Lower leg skin (tissue), 4 donors: ENCODE data around the gene MR1. TPM values are rescaled to one million over a fixed set of nuclear protein-coding genes. Genes with fewer than 3 reads are reported as not detected.

Experiments
- DNase-seq, 2 donors: peaks; one replicate each; pipeline ENCODE4 v3.0.0-alpha.2; 2019; ENCODE audit warnings: low spot score in 2 of 2
- H3K4me3 ChIP-seq: fragments of 200-600 bp; sonication (generic); 2 replicates; pipeline ENCODE4 v1.5.1; 2017; ENCODE audit warnings: mild to moderate bottlenecking, low read depth; ENCODE audit not compliant: poor library complexity, severe bottlenecking
- CTCF ChIP-seq, 3 donors: fragments of 450-650 bp; IDR thresholded peaks; one replicate each; pipeline ENCODE4 v1.5.1; 2016; ENCODE audit warnings: antibody characterized with exemption in 3 of 3, mild to moderate bottlenecking in 3 of 3, moderate library complexity in 2 of 3
- POLR2A ChIP-seq, 2 donors: fragments of 450-650 bp; IDR thresholded peaks; one replicate each; pipeline ENCODE4 v1.6.1; 2016 to 2017; ENCODE audit warnings: antibody characterized with exemption in 2 of 2, mild to moderate bottlenecking in 1 of 2, moderate library complexity in 1 of 2
- WGBS, 2 donors: methylation state at CpG; one replicate each; pipeline ENCODE4 v1.1.5; 2018; 5-methylcytosine and 5-hydroxymethylcytosine counted together
- intact Hi-C: fragments of 100-400 bp; cut with DNase I; formaldehyde crosslinking; loops from one replicate; pipeline ENCODE4 v1.15.0; 2023; ENCODE audit warnings: low total_unique reads
- total RNA-seq, 4 donors: library from RNA; depleted of rRNA; stranded (reverse); fragments of >200 nt; gene quantifications; one replicate each; pipeline ENCODE4 v1.1.0, GENCODE V29; 2016

MR1 gene
- total RNA-seq, 4 donors from 2014 or later = 13.2 to 18.6 (median 16.3) TPM

GRCh38 chr1:181091309-181092040 lies 57.7 kb downstream of the MR1 start:
- H3K4me3 ChIP-seq = no peak overlapping the region
- intact Hi-C loops = no loop called here
- TF ChIP-seq CTCF (IDR thresholded peaks at IDR 0.05) (no peak), POLR2A (IDR thresholded peaks at IDR 0.05) (no peak)
- no peak for DNase-seq
- WGBS, 2 donors = 80 to 90% methylated on average over 8 of the region's 8 CpGs

DNA sequence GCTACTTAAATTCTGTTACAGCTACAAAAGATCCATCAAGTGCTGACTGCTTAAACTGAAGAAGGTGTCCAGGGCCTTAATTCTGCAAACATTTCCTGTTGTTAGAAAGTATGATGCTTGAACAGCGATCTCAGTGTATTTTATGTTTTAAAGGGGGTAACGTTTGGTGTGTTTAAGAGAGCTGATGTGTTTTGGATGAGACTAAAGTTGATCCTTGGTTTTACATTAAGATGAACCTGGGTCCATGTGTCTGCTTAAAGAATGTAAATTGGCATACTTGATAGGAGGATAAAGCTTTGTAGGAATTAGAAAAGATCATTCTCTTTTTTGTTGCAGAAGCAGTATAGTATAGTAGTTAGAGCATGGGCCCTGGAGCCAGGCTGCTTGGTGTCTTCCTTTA lies 58.3 kb downstream of the MR1 start:
- no peak for DNase-seq
- intact Hi-C loops = no loop called here
- 77 to 85% methylated on average over 2 of the region's 2 CpGs for WGBS, 2 donors
- no peak overlapping the region for H3K4me3 ChIP-seq
- TF ChIP-seq CTCF (IDR thresholded peaks at IDR 0.05) (no peak), POLR2A (IDR thresholded peaks at IDR 0.05) (no peak)

GRCh38 chr1:181092883-181093458 lies 59.2 kb downstream of the MR1 start:
- TF ChIP-seq POLR2A (IDR thresholded peaks at IDR 0.05) (no peak), CTCF (IDR thresholded peaks at IDR 0.05) (no peak)
- DNase-seq = no peak
- 85 to 86% methylated on average over 4 of the region's 4 CpGs for WGBS, 2 donors
- H3K4me3 ChIP-seq = no peak overlapping the region
- intact Hi-C loops = no loop called here

- no peak overlapping the region for H3K4me3 ChIP-seq
- WGBS, 2 donors = 63 to 70% methylated on average over 7 of the region's 7 CpGs
- TF ChIP-seq POLR2A (IDR thresholded peaks at IDR 0.05) (no peak), CTCF (IDR thresholded peaks at IDR 0.05) (no peak)
- intact Hi-C loops = no loop called here
- no peak for DNase-seq
Observed at GRCh38 chr1:181094416-181095212, 60.8 kb downstream of the MR1 start.

- intact Hi-C loops = no loop called here
- TF ChIP-seq POLR2A (IDR thresholded peaks at IDR 0.05) (no peak), CTCF (IDR thresholded peaks at IDR 0.05) (no peak)
- H3K4me3 ChIP-seq = no peak overlapping the region
- WGBS, 2 donors = 93 to 96% methylated on average over 8 of the region's 8 CpGs
- DNase-seq = no peak
Observed at GRCh38 chr1:181095260-181095659, 61.5 kb downstream of the MR1 start.
